ENCODE data around the gene PACSIN2. TPM values are rescaled to one million over a fixed set of nuclear protein-coding genes. Genes with fewer than 3 reads are reported as not detected.

Gene PACSIN2
- total RNA-seq, 1 donor from 2014 or later, result 87.8 TPM

DNA sequence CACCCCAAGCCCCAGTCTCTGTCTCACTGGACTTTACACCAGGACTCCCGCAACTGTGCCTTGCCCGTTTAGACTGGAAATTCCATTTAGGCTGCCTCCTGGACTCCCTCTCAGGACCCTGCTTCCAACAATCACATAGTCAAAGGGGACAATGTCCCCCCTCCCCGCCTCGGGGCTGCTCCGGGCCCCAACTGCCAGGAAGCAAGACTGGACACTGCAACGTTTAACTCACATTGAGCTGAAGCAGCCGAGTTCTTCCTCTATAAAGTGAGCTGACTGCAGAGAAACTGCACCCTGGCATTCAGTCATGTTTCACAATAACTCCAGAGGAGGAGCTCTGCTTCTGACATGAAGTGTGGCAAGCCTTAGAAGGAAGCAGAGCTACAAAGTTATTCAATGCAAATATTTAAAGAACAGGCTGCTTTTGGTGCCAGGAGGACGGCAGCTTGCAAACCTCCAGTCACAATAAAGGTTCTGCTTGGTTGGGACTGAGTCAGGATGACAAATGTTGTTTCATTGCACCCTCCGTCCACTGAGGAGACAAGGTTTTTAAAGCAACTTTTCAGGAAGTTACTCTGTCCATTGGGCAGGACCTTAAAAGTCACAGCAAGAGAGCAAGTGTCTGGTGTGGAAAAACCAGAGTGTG, 19.9 kb downstream of the PACSIN2 start:
- H3K36me3 Mint-ChIP-seq (ENCODE audit: low read depth, unreplicated experiment), result peaks cover 1% of the 10 kb centered on the region
- peak overlapping the region; percentile 94 for H3K27ac Mint-ChIP-seq (ENCODE audit: unreplicated experiment)
- no peaks in the 10 kb centered on the region for H3K9me3 ChIP-seq (ENCODE audit: insufficient read depth, low read depth, low read length)
- H3K4me2 ChIP-seq (ENCODE audit: low read length), result peak overlapping the region; percentile 80
- H3K27me3 ChIP-seq (ENCODE audit: insufficient read depth, low read length), result no peaks in the 10 kb centered on the region
- H3K4me3 ChIP-seq (ENCODE audit: insufficient read depth, low read depth, low read length), result peak overlapping the region; percentile 38
- peak overlapping the region; percentile 40 for H3K4me3 Mint-ChIP-seq (ENCODE audit: unreplicated experiment)
- H3K36me3 ChIP-seq (ENCODE audit: insufficient read depth, low read length), result no peaks in the 10 kb centered on the region
- FAIRE-seq (peak; percentile 87), DNase-seq (ENCODE audit: low read depth) (peak; percentile 92)
- no peak for TF ChIP-seq EZH2 (IDR thresholded peaks at IDR 0.05; ENCODE audit: insufficient read depth, low read length)
- TF ChIP-seq, protein P1, sequence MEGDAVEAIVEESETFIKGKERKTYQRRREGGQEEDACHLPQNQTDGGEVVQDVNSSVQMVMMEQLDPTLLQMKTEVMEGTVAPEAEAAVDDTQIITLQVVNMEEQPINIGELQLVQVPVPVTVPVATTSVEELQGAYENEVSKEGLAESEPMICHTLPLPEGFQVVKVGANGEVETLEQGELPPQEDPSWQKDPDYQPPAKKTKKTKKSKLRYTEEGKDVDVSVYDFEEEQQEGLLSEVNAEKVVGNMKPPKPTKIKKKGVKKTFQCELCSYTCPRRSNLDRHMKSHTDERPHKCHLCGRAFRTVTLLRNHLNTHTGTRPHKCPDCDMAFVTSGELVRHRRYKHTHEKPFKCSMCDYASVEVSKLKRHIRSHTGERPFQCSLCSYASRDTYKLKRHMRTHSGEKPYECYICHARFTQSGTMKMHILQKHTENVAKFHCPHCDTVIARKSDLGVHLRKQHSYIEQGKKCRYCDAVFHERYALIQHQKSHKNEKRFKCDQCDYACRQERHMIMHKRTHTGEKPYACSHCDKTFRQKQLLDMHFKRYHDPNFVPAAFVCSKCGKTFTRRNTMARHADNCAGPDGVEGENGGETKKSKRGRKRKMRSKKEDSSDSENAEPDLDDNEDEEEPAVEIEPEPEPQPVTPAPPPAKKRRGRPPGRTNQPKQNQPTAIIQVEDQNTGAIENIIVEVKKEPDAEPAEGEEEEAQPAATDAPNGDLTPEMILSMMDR (IDR thresholded peaks at IDR 0.05; ENCODE audit: insufficient read depth, low read depth, low read length), result no peak
- H3K27me3 Mint-ChIP-seq (ENCODE audit: low read depth, unreplicated experiment), result no peaks in the 10 kb centered on the region
- peak overlapping the region; percentile 65 for H3K9ac ChIP-seq (ENCODE audit: low read length)
- peaks cover 55% of the 10 kb centered on the region for H3K4me1 ChIP-seq (ENCODE audit: insufficient read depth, low read length)
- H2AFZ ChIP-seq (ENCODE audit: low read depth, low read length), result no peak overlapping the region
- peaks cover 77% of the 10 kb centered on the region for H3K4me1 Mint-ChIP-seq (ENCODE audit: low read depth, unreplicated experiment)
- H3K27ac ChIP-seq (ENCODE audit: low read depth, low read length), result peak overlapping the region; percentile 70
- peaks cover 41% of the 10 kb centered on the region for H4K20me1 ChIP-seq (ENCODE audit: insufficient read depth, low read length)
- H3K9me3 Mint-ChIP-seq (ENCODE audit: unreplicated experiment), result no peaks in the 10 kb centered on the region
- H3K79me2 ChIP-seq (ENCODE audit: insufficient read depth, low read length), result peaks cover 95% of the 10 kb centered on the region

DNA sequence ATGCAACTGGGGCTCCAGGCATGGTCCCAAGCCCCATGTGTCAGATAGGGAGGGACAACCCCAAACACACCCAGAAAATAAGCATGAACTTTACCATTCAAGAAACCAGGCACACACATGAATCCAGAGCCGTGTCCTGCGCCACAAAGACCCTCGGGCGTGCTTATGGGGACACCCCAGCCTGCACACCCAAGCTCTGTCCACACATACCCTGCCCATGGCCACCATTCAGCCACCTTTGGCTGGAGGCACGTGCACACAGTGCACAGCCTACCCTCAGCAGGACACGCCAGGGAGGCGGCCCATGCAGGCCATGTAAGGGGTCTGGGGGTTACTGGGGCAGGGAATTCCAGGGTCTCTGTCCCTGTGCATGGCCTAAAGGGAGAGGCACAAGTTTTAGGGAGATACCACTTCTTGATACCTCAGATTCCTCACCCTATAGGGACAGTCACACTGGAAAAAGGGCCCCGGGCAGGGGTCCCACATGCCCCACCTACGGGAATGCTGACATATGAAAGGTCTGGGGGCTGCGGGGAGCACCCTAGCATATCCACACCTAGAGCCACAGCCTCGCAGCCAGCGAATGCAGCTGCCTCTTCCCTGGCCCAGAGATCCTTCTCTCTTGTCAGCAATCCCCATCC, 20.6 kb downstream of the PACSIN2 start:
- H3K9me3 ChIP-seq (ENCODE audit: insufficient read depth, low read depth, low read length), result no peaks in the 10 kb centered on the region
- H4K20me1 ChIP-seq (ENCODE audit: insufficient read depth, low read length), result peaks cover 35% of the 10 kb centered on the region
- peak overlapping the region; percentile 70 for H3K27ac ChIP-seq (ENCODE audit: low read depth, low read length)
- Mint-ChIP-seq H3K9me3 (ENCODE audit: unreplicated experiment) (no peaks in the 10 kb centered on the region), H3K36me3 (ENCODE audit: low read depth, unreplicated experiment) (peaks cover 1% of the 10 kb centered on the region), H3K27me3 (ENCODE audit: low read depth, unreplicated experiment) (no peaks in the 10 kb centered on the region), H3K4me3 (ENCODE audit: unreplicated experiment) (no peak overlapping the region), H3K4me1 (ENCODE audit: low read depth, unreplicated experiment) (peaks cover 72% of the 10 kb centered on the region), H3K27ac (ENCODE audit: unreplicated experiment) (peak overlapping the region; percentile 94)
- H3K27me3 ChIP-seq (ENCODE audit: insufficient read depth, low read length), result no peaks in the 10 kb centered on the region
- no peak overlapping the region for H3K4me3 ChIP-seq (ENCODE audit: insufficient read depth, low read depth, low read length)
- DNase-seq (ENCODE audit: low read depth) (no peak), FAIRE-seq (no peak)
- peaks cover 52% of the 10 kb centered on the region for H3K4me1 ChIP-seq (ENCODE audit: insufficient read depth, low read length)
- H3K4me2 ChIP-seq (ENCODE audit: low read length), result peak overlapping the region; percentile 80
- peak overlapping the region; percentile 65 for H3K9ac ChIP-seq (ENCODE audit: low read length)
- TF ChIP-seq EZH2 (IDR thresholded peaks at IDR 0.05; ENCODE audit: insufficient read depth, low read length), result no peak
- TF ChIP-seq, protein P1 (IDR thresholded peaks at IDR 0.05; ENCODE audit: insufficient read depth, low read depth, low read length), result no peak
- peaks cover 90% of the 10 kb centered on the region for H3K79me2 ChIP-seq (ENCODE audit: insufficient read depth, low read length)
- H3K36me3 ChIP-seq (ENCODE audit: insufficient read depth, low read length), result no peaks in the 10 kb centered on the region
- no peak overlapping the region for H2AFZ ChIP-seq (ENCODE audit: low read depth, low read length)

All from astrocyte (in vitro differentiated cells and primary cell).